GM19023 (cell line): ENCODE measurements around the gene GPR137.
"Not testable (repeated sequence)": the region's sequence is repeated elsewhere in the genome, so short reads cannot be mapped to it uniquely, and the experiment has no call there.

Source experiments
- ATAC-seq: cut with Tn5 transposase; IDR thresholded peaks from one replicate; pipeline ENCODE4 v1.9.1; 2021; ENCODE audit warnings: mild to moderate bottlenecking, moderate library complexity; ENCODE audit not compliant: unreplicated experiment

Gene GPR137

GRCh38 chr11:64298966-64299846, 13.6 kb downstream of the GPR137 start:
- no peak for ATAC-seq

GRCh38 chr11:64299847-64300648, 14.4 kb downstream of the GPR137 start, which contains the start of gene CATSPERZ:
Gene CATSPERZ, plus strand, starts transcription at chr11:64300358. Its CDS starts 53 bp downstream, at chr11:64300411.
- no peak for ATAC-seq

- ATAC-seq = no peak
These were observed 17.7 kb downstream of the GPR137 start for GRCh38 chr11:64303109-64304031.

- no peak for ATAC-seq
These were observed 18.3 kb downstream of the GPR137 start for GRCh38 chr11:64304032-64304315.

- peak; percentile 29 for ATAC-seq
These were observed 18.8 kb downstream of the GPR137 start for GRCh38 chr11:64304316-64305072.

- peak; percentile 66 for ATAC-seq
These were observed 19.5 kb downstream of the GPR137 start, which contains the start of gene ESRRA for GRCh38 chr11:64305075-64305690. Gene ESRRA, plus strand, starts transcription at chr11:64305524. Its CDS starts 1,656 bp downstream, at chr11:64307180.

- ATAC-seq = peak; percentile 26
These were observed 20.3 kb downstream of the GPR137 start for GRCh38 chr11:64305691-64306562.

- no peak for ATAC-seq
These were observed 20.9 kb downstream of the GPR137 start for GRCh38 chr11:64306563-64306875.

- ATAC-seq = no peak
These were observed 21.4 kb downstream of the GPR137 start for GRCh38 chr11:64306876-64307622.

- ATAC-seq = not testable (repeated sequence)
These were observed 22.1 kb downstream of the GPR137 start for GRCh38 chr11:64307795-64308194.

- ATAC-seq = no peak
These were observed 27.3 kb downstream of the GPR137 start for GRCh38 chr11:64312947-64313346.

GRCh38 chr11:64313491-64314145, 28.0 kb downstream of the GPR137 start:
- ATAC-seq = no peak

- no peak for ATAC-seq
These were observed 28.6 kb downstream of the GPR137 start for GRCh38 chr11:64314146-64314804.

- no peak for ATAC-seq
These were observed 29.3 kb downstream of the GPR137 start for GRCh38 chr11:64314805-64315561.

GRCh38 chr11:64315667-64316526, 30.2 kb downstream of the GPR137 start:
- ATAC-seq = not testable (repeated sequence)
